Kidney tubule cell (primary cell): Measurements from ENCODE around the gene ANKRD66.
"Not testable (repeated sequence)": the region's sequence is repeated elsewhere in the genome, so short reads cannot be mapped to it uniquely, and the experiment has no call there.

Source experiments
- DNase-seq: peaks from one replicate; pipeline ENCODE4 v3.0.0-alpha.2; 2018; ENCODE audit warnings: low spot score

ANKRD66 gene

GRCh38 chr6:46755865-46756264 is 9.1 kb downstream of the ANKRD66 start:
- DNase-seq, result no peak

GRCh38 chr6:46756469-46757213 is 9.9 kb downstream of the ANKRD66 start:
- peak; percentile 23 for DNase-seq

- DNase-seq, result peak; percentile 35
Observed at GRCh38 chr6:46757214-46757596, 10.5 kb downstream of the ANKRD66 start.

- no peak for DNase-seq
Observed at GRCh38 chr6:46758960-46759753, 12.4 kb downstream of the ANKRD66 start.

GRCh38 chr6:46760925-46761324 is 14.2 kb downstream of the ANKRD66 start:
- DNase-seq, result no peak

- DNase-seq, result no peak
Observed at GRCh38 chr6:46763466-46763865, 16.7 kb downstream of the ANKRD66 start.

- DNase-seq, result not testable (repeated sequence)
Observed at GRCh38 chr6:46764280-46764679, 17.5 kb downstream of the ANKRD66 start.

GRCh38 chr6:46764961-46765360 is 18.2 kb downstream of the ANKRD66 start:
- DNase-seq, result no peak

- DNase-seq, result no peak
Observed at GRCh38 chr6:46772016-46772415, 25.3 kb downstream of the ANKRD66 start.

- DNase-seq, result no peak
Observed at GRCh38 chr6:46772762-46773161, 26.0 kb downstream of the ANKRD66 start.

- no peak for DNase-seq
Observed at GRCh38 chr6:46773201-46773855, 26.6 kb downstream of the ANKRD66 start.

GRCh38 chr6:46774736-46775135 is 28.0 kb downstream of the ANKRD66 start:
- DNase-seq, result not testable (repeated sequence)

- no peak for DNase-seq
Observed at GRCh38 chr6:46776070-46776712, 29.5 kb downstream of the ANKRD66 start.

GRCh38 chr6:46777476-46778346 is 31.0 kb downstream of the ANKRD66 start:
- no peak for DNase-seq

GRCh38 chr6:46781478-46782378 is 35.0 kb downstream of the ANKRD66 start:
- peak; percentile 64 for DNase-seq

- no peak for DNase-seq
Observed at GRCh38 chr6:46784535-46784934, 37.8 kb downstream of the ANKRD66 start.

GRCh38 chr6:46787871-46788540 is 41.3 kb downstream of the ANKRD66 start:
- DNase-seq, result no peak

- DNase-seq, result peak; percentile 83
Observed at GRCh38 chr6:46788791-46789190, 42.1 kb downstream of the ANKRD66 start.

GRCh38 chr6:46789434-46790354 is 43.0 kb downstream of the ANKRD66 start:
- no peak for DNase-seq
